PC-9 (cell line): ENCODE data around the gene GPR17. TPM values are rescaled to one million over a fixed set of nuclear protein-coding genes. Genes with fewer than 3 reads are reported as not detected.

Source experiments
- BruUV-seq: library from RNA; stranded (reverse); fragments of 400-500 nt; replicated peaks from 2 replicates; lab custom pipeline; 2021; lab: Mats Ljungman, UMichigan
- CTCF ChIA-PET: fragments of 300-600 bp; sonication (Branson Sonifier 250); formaldehyde crosslinking; loops from one replicate; lab custom pipeline; 2022; ENCODE audit warnings: antibody characterized with exemption; lab: Charles Lee
- POLR2A ChIA-PET: fragments of 300-600 bp; sonication (Branson Sonifier 250); formaldehyde crosslinking; loops from one replicate; lab custom pipeline; 2022; ENCODE audit warnings: antibody characterized with exemption; ENCODE audit not compliant: unreplicated experiment; lab: Charles Lee
- DNase-seq, 2 experiments: peaks; one replicate each; pipeline versions ENCODE4 v3.0.0 to v3.0.0-alpha.2; 2015 to 2022; ENCODE audit warnings: mixed read lengths in 1 of 2
- H2AFZ ChIP-seq: fragments of 200-600 bp; sonication (generic); 2 replicates; pipeline ENCODE4 v1.8.1; 2017; ENCODE audit warnings: antibody characterized with exemption
- H3F3A ChIP-seq: fragments of 200-600 bp; sonication (generic); 2 replicates; pipeline ENCODE4 v1.8.1; 2017; ENCODE audit warnings: antibody characterized with exemption, mild to moderate bottlenecking, low read depth; ENCODE audit not compliant: insufficient read depth
- H3K27ac ChIP-seq: fragments of 200-600 bp; sonication (generic); 2 replicates; pipeline ENCODE4 v1.6.1; 2016; ENCODE audit warnings: mixed run types
- H3K27me3 ChIP-seq: fragments of 200-600 bp; sonication (generic); 2 replicates; pipeline ENCODE4 v1.6.1; 2016; ENCODE audit warnings: low read depth, mixed run types; ENCODE audit not compliant: insufficient read depth
- H3K36me3 ChIP-seq: fragments of 200-600 bp; sonication (generic); 2 replicates; pipeline ENCODE4 v1.6.1; 2016; ENCODE audit warnings: low read depth, mixed run types
- H3K4me1 ChIP-seq: fragments of 200-600 bp; sonication (generic); replicated peaks from 2 replicates; pipeline ENCODE4 v1.6.1; 2016; ENCODE audit warnings: mixed run types; ENCODE audit not compliant: insufficient read depth
- H3K4me2 ChIP-seq: fragments of 200-600 bp; sonication (generic); 2 replicates; pipeline ENCODE4 v1.6.1; 2017; ENCODE audit warnings: mixed run types
- H3K4me3 ChIP-seq: fragments of 200-600 bp; sonication (generic); 2 replicates; pipeline ENCODE4 v1.6.1; 2016; ENCODE audit warnings: mixed run types
- H3K79me2 ChIP-seq: fragments of 200-600 bp; sonication (generic); 2 replicates; pipeline ENCODE4 v1.6.1; 2017; ENCODE audit warnings: low read depth, mixed run types
- H3K9me2 ChIP-seq: fragments of 200-600 bp; sonication (generic); 2 replicates; pipeline ENCODE4 v1.8.1; 2017; ENCODE audit warnings: mild to moderate bottlenecking; ENCODE audit not compliant: insufficient read depth
- H3K9me3 ChIP-seq: fragments of 200-600 bp; sonication (generic); 2 replicates; pipeline ENCODE4 v1.8.1; 2016; ENCODE audit warnings: low read depth; ENCODE audit not compliant: insufficient read depth
- H4K20me1 ChIP-seq: fragments of 200-600 bp; sonication (generic); 2 replicates; pipeline ENCODE4 v1.8.1; 2017; ENCODE audit not compliant: insufficient read depth
- CTCF ChIP-seq: fragments of 200-600 bp; sonication (generic); conservative IDR thresholded peaks from 2 replicates; pipeline ENCODE4 v1.6.1; 2017; ENCODE audit warnings: mixed run types, antibody characterized with exemption, mild to moderate bottlenecking, moderate library complexity
- EZH2 ChIP-seq: fragments of 200-600 bp; sonication (generic); IDR thresholded peaks from 2 replicates; pipeline ENCODE4 v1.8.0; 2017; ENCODE audit warnings: antibody characterized with exemption, low read depth
- intact Hi-C: fragments of 100-400 bp; cut with micrococcal nuclease; formaldehyde crosslinking; loops from one replicate; pipeline ENCODE4 v1.10.0; 2022; ENCODE audit not compliant: unreplicated experiment
- total RNA-seq: library from RNA; stranded (reverse); gene quantifications from 2 replicates; pipeline ENCODE4 v1.2.3, GENCODE V29; 2021

Gene GPR17
- total RNA-seq, 1 experiment from 2014 or later: not detected

DNA sequence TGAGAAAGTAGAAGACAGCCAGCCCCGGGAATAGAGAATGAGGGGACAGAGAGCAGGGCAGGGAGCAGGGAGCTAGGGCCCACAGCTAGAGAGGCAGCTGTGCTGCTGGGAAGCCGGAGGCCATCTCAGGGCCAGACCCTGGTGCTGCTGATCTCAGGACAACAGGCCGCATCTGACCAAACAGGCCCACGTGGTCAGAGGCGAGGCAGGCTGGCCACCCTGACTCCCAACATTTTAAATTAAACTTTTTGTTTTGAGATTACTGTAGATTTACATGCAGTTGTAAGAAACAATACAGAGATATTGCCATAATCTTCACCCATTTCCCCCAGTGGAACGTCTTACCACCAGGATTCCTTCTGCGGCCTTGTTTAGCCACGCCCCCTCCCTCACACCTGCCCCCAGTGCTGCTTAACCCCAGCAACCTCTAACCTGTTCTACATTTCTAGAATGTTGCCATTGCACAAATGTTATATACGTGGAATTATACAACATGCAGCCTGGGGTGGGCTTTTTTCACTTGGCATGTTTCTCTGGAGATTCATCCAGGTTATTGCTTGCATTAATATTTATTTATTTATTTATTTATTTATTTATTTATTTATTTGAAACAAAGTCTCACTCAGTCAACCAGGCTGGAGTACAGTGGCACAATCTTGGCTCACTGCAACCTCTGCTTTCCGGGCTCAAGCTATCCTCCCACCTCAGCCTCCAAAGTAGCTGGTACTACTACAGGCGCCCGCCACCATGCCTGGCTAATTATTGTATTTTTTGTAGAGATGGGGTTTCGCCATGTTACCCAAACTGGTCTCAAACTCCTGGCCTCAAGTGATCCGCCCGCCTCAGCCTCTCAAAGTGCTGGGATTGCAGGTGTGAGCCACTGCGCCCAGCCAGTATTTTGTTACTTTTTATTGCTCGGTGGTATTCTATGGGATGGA is 48.6 kb upstream of the GPR17 start:
- Histone ChIP-seq H3K9me2 (no peaks in the 10 kb centered on the region), H3F3A (no peaks in the 10 kb centered on the region), H3K79me2 (no peaks in the 10 kb centered on the region), H4K20me1 (no peaks in the 10 kb centered on the region), H3K27me3 (no peaks in the 10 kb centered on the region; the same call in 1 of the 2 replicates), H2AFZ (no peak overlapping the region), H3K4me3 (no peak overlapping the region), H3K36me3 (no peaks in the 10 kb centered on the region), H3K9me3 (no peaks in the 10 kb centered on the region; the same call in 1 of the 2 replicates), H3K4me2 (no peak overlapping the region), H3K4me1 (no peaks in the 10 kb centered on the region), H3K27ac (no peak overlapping the region)
- intact Hi-C loops: no loop called here
- POLR2A ChIA-PET: no interaction called here
- no TSS peak for BruUV-seq
- CTCF ChIA-PET: no interaction called here
- DNase-seq: no peak
- TF ChIP-seq EZH2: no peak
- TF ChIP-seq CTCF: no peak

- no peak overlapping the region for H3K4me2 ChIP-seq
- H3K36me3 ChIP-seq: no peaks in the 10 kb centered on the region
- ChIA-PET POLR2A (no interaction called here), CTCF (no interaction called here)
- peaks cover under 1% of the 10 kb centered on the region; the same call in 1 of the 2 replicates for H3K9me3 ChIP-seq
- no peaks in the 10 kb centered on the region for H3K79me2 ChIP-seq
- H2AFZ ChIP-seq: no peak overlapping the region
- TF ChIP-seq EZH2 (no peak), CTCF (no peak)
- no peaks in the 10 kb centered on the region for H3F3A ChIP-seq
- no peak for DNase-seq
- no peaks in the 10 kb centered on the region for H3K9me2 ChIP-seq
- H3K27ac ChIP-seq: no peak overlapping the region
- no peaks in the 10 kb centered on the region for H3K4me1 ChIP-seq
- H3K27me3 ChIP-seq: no peaks in the 10 kb centered on the region; the same call in none of the 2 replicates
- no TSS peak for BruUV-seq
- intact Hi-C loops: no loop called here
- no peaks in the 10 kb centered on the region for H4K20me1 ChIP-seq
- H3K4me3 ChIP-seq: no peak overlapping the region
Measured at GRCh38 chr2:127597984-127598380, 48.0 kb upstream of the GPR17 start.

DNA sequence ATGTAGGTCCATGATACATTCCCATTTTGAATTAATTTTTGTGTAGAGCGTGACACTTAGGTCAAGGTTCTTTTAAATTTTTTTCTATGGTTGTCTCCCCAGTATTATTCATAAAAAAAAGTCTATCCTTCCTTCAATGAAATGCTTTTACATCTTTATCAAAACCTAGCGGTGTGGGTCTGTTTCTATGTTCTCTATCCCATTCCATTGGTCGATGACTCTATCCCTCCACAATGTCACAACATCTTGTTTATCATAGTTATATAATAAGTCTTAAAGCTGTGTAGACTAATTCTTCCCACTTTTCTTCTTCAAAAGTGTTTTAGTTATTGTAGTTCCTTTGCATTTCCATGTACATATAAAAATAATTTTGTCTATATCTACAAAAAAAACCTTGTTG is 47.2 kb upstream of the GPR17 start:
- BruUV-seq: no TSS peak
- Histone ChIP-seq H3F3A (no peaks in the 10 kb centered on the region), H3K9me3 (peaks cover 7% of the 10 kb centered on the region; the same call in 1 of the 2 replicates), H3K4me3 (no peak overlapping the region), H3K4me2 (no peak overlapping the region), H3K79me2 (no peaks in the 10 kb centered on the region), H3K27ac (no peak overlapping the region), H2AFZ (no peak overlapping the region), H3K36me3 (no peaks in the 10 kb centered on the region), H4K20me1 (no peaks in the 10 kb centered on the region), H3K27me3 (no peaks in the 10 kb centered on the region; the same call in none of the 2 replicates), H3K9me2 (no peaks in the 10 kb centered on the region), H3K4me1 (no peaks in the 10 kb centered on the region)
- ChIA-PET CTCF (no interaction called here), POLR2A (no interaction called here)
- no peak for TF ChIP-seq CTCF
- no peak for TF ChIP-seq EZH2
- no peak for DNase-seq
- intact Hi-C loops: no loop called here
